ENCODE measurements around the gene CA5A.
"Not testable (repeated sequence)": the region's sequence is repeated elsewhere in the genome, so short reads cannot be mapped to it uniquely, and the experiment has no call there.

DNA sequence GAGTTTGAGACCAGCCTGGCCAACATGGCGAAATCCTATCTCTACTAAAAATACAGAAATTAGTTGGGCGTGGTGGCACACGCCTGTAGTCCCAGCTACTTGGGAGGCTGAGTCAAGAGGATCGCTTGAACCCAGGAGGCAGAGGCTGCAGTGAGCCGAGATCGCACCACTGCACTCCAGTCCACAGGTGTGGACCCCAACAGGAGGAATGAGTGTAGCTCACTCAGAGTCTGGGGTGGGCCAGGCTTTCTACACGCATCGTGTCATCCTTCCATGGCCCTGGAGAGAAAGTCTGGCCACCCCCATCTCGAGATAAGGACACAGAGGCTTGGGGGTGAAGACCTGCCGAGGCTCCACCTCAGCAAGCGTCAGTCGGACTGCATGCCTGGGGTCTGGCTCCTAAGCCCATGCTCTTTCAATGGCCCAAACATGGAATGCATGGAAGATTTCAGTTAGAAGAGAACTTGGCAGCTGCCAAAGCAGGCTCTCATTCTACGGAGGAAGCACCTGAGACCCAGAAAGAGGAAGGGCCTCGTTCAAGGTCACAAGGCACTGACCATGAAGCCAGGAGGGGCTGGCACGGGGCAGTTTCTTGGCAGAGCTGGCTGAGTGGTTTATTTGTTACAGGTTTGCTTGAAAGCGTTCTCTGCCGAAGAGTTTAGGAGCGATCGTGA lies 1.4 kb downstream of the CA5A start:
- not testable (repeated sequence) for TF ChIP-seq FOXP2 (optimal IDR thresholded peaks at IDR 0.05; ENCODE audit: control extremely low read depth, extremely low read length, insufficient read depth); POLR2AphosphoS5 (IDR thresholded peaks at IDR 0.05; ENCODE audit: borderline replicate concordance, low read depth, low read length); EZH2 (IDR thresholded peaks at IDR 0.05)
